Common myeloid progenitor, CD34-positive (primary cell): ENCODE measurements around the gene CCDC78.
A peak's percentile ranks its signal among the peaks of the same experiment; 100 is the strongest.

ENCODE experiments used
- CTCF ChIA-PET: fragments of 350-600 bp; sonication (Branson Sonifier 250); formaldehyde crosslinking; loops from one replicate; lab custom pipeline; 2021; ENCODE audit warnings: antibody characterized with exemption; lab: Charles Lee
- POLR2A ChIA-PET: fragments of 350-600 bp; sonication (Branson Sonifier 250); formaldehyde crosslinking; loops from one replicate; lab custom pipeline; 2021; ENCODE audit warnings: antibody characterized with exemption; lab: Charles Lee
- DNase-seq, 3 donors: peaks; one replicate each; pipeline versions ENCODE4 v3.0.0 to v3.0.0-alpha.2; 2013
- H3K27ac ChIP-seq, 2 experiments: 1 replicate in 1 of 2; 2 replicates in 1 of 2; pipeline ENCODE4 v1.7.0; 2013; ENCODE audit warnings: inconsistent platforms in 2 of 2, low read length in 2 of 2, mild to moderate bottlenecking in 2 of 2, low read depth in 1 of 2, moderate library complexity in 1 of 2; ENCODE audit not compliant: severe bottlenecking in 2 of 2, insufficient read depth in 1 of 2, poor library complexity in 1 of 2
- H3K27me3 ChIP-seq, 5 experiments: replicated peaks in 2 of 5; 1 replicate in 3 of 5; 2 replicates in 2 of 5; pipeline versions ENCODE4 v1.6.1 to v1.7.0; 2013; ENCODE audit warnings: low read length in 4 of 5, mild to moderate bottlenecking in 2 of 5, moderate library complexity in 2 of 5, inconsistent platforms in 1 of 5; ENCODE audit not compliant: insufficient read depth in 5 of 5, control insufficient read depth in 4 of 5
- H3K36me3 ChIP-seq, 4 experiments: 1 replicate in 2 of 4; 2 replicates in 2 of 4; pipeline versions ENCODE4 v1.6.1 to v1.7.0; 2013; ENCODE audit warnings: low read length in 3 of 4, control low read depth in 1 of 4, mild to moderate bottlenecking in 1 of 4; ENCODE audit not compliant: control insufficient read depth in 4 of 4, insufficient read depth in 4 of 4
- H3K4me1 ChIP-seq, 4 experiments: 1 replicate in 3 of 4; 2 replicates in 1 of 4; pipeline versions ENCODE4 v1.6.1 to v1.7.1; 2013; ENCODE audit warnings: low read length in 3 of 4, mild to moderate bottlenecking in 3 of 4, control low read depth in 1 of 4, inconsistent platforms in 1 of 4, moderate library complexity in 1 of 4; ENCODE audit not compliant: control insufficient read depth in 4 of 4, insufficient read depth in 4 of 4; ENCODE audit errors: control extremely low read depth in 1 of 4
- H3K4me3 ChIP-seq, 7 experiments: 1 replicate in 4 of 7; 2 replicates in 3 of 7; pipeline versions ENCODE4 v1.5.1 to v1.7.0; 2013; ENCODE audit warnings: mild to moderate bottlenecking in 7 of 7, low read length in 6 of 7, moderate library complexity in 6 of 7, inconsistent platforms in 2 of 7, low read depth in 2 of 7, control low read depth in 1 of 7; ENCODE audit not compliant: insufficient read depth in 4 of 7, control insufficient read depth in 1 of 7; ENCODE audit errors: extremely low read depth in 1 of 7
- H3K9me3 ChIP-seq, 5 experiments: 1 replicate in 4 of 5; 2 replicates in 1 of 5; pipeline versions ENCODE4 v1.6.1 to v1.7.1; 2013; ENCODE audit warnings: low read length in 4 of 5, mild to moderate bottlenecking in 2 of 5, inconsistent platforms in 1 of 5, low read depth in 1 of 5, moderate library complexity in 1 of 5; ENCODE audit not compliant: control insufficient read depth in 4 of 5, insufficient read depth in 2 of 5; ENCODE audit errors: control extremely low read depth in 1 of 5
- WGBS: methylation state at CpG from one replicate; pipeline ENCODE4 v1.1.5; 2013; ENCODE audit not compliant: insufficient coverage; 5-methylcytosine and 5-hydroxymethylcytosine counted together

The CCDC78 gene

DNA sequence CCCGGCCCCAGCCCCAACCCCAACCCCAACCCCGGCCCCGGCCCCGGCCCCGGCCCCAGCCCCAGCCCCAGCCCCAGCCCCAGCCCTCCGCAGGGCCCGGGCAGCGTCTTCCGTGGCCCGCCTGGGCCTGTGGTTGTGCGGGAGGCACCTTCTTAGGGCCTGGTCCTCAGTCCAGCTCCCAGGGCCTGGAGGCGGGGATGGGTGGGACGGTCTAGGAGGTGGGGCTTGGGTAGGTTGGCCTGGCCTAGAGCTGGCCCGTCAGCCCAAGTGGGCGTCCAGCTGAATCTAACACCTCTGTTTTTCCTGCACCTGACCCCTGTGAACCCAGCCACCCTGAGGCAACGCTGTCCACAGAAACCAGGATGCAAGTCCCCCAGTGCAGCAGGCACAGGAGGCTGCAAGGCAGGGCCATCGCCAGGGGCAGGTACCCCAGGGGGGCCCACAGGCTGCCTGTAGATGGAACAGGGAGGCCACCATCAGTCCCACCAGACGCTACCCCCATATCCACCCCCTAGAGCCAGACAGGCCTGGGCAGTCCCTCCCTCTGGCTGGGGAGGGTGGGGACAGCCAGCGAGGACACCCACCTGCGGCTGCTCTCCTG, 43.0 kb upstream of the CCDC78 start:
- H3K4me1 ChIP-seq: peaks cover 0 to 11% (median 0%) of the 10 kb centered on the region in 4 experiments
- DNase-seq: no peak
- no peaks in the 10 kb centered on the region for H3K36me3 ChIP-seq
- ChIA-PET POLR2A (no interaction called here), CTCF (no interaction called here)
- H3K9me3 ChIP-seq: no peaks in the 10 kb centered on the region
- WGBS: 97% methylated on average over 6 of the region's 20 CpGs
- H3K27me3 ChIP-seq: no peaks in the 10 kb centered on the region
- no peak overlapping the region for H3K27ac ChIP-seq
- peak overlapping the region in 1 of 7 experiments; percentile 26 for H3K4me3 ChIP-seq

DNA sequence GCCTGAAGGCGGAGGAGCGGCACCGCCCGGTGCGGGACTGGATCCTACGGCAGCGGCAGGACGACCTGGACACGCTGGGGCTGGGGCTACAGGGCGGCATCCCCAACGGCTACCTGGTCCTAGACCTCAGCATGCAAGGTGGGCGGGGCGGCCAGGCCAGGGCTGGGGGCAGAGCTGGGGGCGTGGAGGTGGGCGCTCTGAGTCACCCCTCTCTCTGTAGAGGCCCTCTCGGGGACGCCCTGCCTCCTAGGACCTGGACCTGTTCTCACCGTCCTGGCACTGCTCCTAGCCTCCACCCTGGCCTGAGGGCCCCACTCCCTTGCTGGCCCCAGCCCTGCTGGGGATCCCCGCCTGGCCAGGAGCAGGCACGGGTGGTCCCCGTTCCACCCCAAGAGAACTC, 42.2 kb upstream of the CCDC78 start:
- Histone ChIP-seq H3K4me1 (peaks cover 0 to 11% (median 0%) of the 10 kb centered on the region in 4 experiments), H3K27me3 (no peaks in the 10 kb centered on the region), H3K36me3 (no peaks in the 10 kb centered on the region), H3K27ac (no peak overlapping the region), H3K9me3 (no peaks in the 10 kb centered on the region), H3K4me3 (peak overlapping the region in 1 of 7 experiments; percentile 36)
- DNase-seq: no peak
- POLR2A ChIA-PET: interaction anchor here (0.5 kb wide), 1 partner anchor 20 kb away, joined by 3 read pairs; no protein-coding TSS in a partner anchor
- WGBS: 97% methylated on average over 13 of the region's 21 CpGs
- CTCF ChIA-PET: no interaction called here

DNA sequence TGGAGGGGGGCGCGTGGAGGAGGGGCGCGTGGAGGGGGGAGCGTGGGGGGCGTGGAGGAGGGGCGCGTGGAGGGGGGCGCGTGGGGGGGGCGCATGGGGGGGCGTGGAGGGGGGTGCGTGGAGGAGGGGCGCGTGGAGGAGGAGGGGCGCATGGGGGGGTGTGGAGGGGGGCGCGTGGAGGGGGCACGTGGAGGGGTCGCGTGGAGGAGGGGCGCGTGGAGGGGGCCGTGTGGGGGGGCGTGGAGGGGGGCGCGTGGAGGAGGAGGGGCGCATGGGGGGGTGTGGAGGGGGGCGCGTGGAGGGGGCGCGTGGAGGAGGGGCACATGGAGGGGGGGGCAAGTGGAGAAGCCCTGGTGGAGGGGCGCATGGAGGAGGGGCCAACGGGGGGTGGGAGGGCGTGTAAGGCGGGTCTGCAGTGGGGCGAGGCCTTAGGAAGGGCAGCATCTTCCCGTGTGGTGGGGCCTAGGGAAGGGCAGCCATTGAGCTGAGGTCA, 41.5 kb upstream of the CCDC78 start:
- 83% methylated on average over 1 of the region's 38 CpGs for WGBS
- CTCF ChIA-PET: no interaction called here
- no peak for DNase-seq

DNA sequence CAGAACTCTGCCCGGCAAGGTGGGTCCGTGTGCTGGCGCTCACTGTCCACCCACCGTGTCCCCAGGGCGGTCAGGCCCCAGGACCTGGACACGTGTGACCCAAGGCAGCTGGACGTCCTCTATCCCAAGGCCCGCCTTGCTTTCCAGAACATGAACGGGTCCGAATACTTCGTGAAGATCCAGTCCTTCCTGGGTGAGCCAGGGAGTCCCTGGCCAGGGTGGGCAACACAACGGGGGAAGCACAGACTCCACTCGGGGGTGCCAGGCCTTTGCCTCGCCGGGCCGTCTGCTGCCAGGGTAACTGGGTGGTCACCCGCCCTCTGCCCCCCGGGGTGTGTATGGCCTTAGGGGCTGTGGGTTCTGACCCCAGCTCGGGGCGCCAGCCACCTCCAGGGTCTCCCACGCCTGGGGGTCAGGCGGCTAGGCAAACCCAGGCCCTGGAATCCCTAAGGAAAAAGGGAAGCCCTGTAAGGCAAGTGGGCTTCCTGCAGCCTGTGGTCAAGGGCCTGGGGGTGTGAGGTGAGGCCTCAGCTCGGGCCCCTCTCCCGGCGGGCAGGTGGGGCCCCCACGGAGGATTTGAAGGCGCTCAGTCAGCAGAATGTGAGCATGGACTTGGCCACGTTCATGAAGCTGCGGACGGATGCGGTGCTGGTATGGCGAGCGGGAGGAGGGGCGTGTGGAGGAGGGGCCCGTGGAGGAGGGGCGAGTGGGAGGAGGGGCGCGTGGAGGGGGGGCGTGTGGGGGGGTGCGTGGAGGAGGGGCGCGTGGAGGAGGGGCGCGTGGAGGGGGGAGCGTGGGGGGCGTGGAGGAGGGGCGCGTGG, 40.8 kb upstream of the CCDC78 start:
- H3K4me1 ChIP-seq: peaks cover 0 to 11% (median 0%) of the 10 kb centered on the region in 4 experiments
- no peaks in the 10 kb centered on the region for H3K27me3 ChIP-seq
- 92% methylated on average over 25 of the region's 48 CpGs for WGBS
- CTCF ChIA-PET: interaction anchor here (2.0 kb wide), 1 partner anchor 11 kb away, joined by 10 read pairs; no protein-coding TSS in a partner anchor
- no peaks in the 10 kb centered on the region for H3K9me3 ChIP-seq
- no peak overlapping the region for H3K4me3 ChIP-seq
- no peaks in the 10 kb centered on the region for H3K36me3 ChIP-seq
- DNase-seq: peak; percentile 25 to 50 (median 27)
- no peak overlapping the region for H3K27ac ChIP-seq
- POLR2A ChIA-PET: no interaction called here

More for the DNA sequence above, 41.5 kb upstream of the CCDC78 start:
- POLR2A ChIA-PET: interaction anchor here (0.5 kb wide), 1 partner anchor 19 kb away, joined by 3 read pairs; no protein-coding TSS in a partner anchor
- H3K9me3 ChIP-seq: no peaks in the 10 kb centered on the region
- H3K4me1 ChIP-seq: peaks cover 0 to 11% (median 0%) of the 10 kb centered on the region in 4 experiments
- peak overlapping the region in 1 of 7 experiments; percentile 36 for H3K4me3 ChIP-seq
- no peaks in the 10 kb centered on the region for H3K27me3 ChIP-seq
- H3K27ac ChIP-seq: no peak overlapping the region
- no peaks in the 10 kb centered on the region for H3K36me3 ChIP-seq

DNA sequence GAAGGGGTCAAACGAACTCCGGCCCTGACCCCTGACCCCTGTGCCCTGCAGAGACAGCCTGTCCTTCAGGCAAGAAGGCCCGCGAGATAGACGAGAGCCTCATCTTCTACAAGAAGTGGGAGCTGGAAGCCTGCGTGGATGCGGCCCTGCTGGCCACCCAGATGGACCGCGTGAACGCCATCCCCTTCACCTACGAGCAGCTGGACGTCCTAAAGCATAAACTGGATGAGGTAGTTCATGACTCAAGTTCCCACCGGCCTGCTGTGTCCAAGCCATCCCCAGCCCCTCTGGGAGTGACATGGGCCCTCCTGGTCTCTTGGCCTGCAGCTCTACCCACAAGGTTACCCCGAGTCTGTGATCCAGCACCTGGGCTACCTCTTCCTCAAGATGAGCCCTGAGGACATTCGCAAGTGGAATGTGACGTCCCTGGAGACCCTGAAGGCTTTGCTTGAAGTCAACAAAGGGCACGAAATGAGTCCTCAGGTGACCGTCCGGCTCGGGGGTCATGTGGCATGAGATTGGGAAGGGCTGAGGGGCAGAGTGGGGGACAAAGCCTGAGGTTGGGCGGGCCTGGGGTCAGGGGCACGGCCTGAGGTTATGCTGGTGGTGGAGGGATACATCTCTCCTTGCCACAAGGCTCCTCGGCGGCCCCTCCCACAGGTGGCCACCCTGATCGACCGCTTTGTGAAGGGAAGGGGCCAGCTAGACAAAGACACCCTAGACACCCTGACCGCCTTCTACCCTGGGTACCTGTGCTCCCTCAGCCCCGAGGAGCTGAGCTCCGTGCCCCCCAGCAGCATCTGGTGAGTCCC, 40.0 kb upstream of the CCDC78 start:
- CTCF ChIA-PET: interaction anchor here (2.0 kb wide), 1 partner anchor 11 kb away, joined by 10 read pairs; no protein-coding TSS in a partner anchor
- Histone ChIP-seq H3K27ac (no peak overlapping the region), H3K4me3 (no peak overlapping the region), H3K9me3 (no peaks in the 10 kb centered on the region), H3K4me1 (peaks cover 0 to 11% (median 3%) of the 10 kb centered on the region in 4 experiments), H3K27me3 (no peaks in the 10 kb centered on the region), H3K36me3 (no peaks in the 10 kb centered on the region)
- WGBS: 97% methylated on average over 29 of the region's 29 CpGs
- DNase-seq: no peak
- POLR2A ChIA-PET: no interaction called here

DNA sequence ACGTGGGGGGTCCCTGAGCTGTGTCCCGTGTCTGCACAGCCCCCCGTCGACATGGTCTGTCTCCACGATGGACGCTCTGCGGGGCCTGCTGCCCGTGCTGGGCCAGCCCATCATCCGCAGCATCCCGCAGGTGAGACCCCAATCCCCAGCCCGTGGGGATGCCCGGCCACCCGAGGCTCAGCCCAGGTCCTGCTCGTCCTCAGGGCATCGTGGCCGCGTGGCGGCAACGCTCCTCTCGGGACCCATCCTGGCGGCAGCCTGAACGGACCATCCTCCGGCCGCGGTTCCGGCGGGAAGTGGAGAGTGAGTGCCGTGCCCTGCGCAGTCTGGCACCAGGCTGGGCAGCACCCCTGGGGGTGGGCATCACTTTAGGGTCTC, 39.2 kb upstream of the CCDC78 start:
- CTCF ChIA-PET: interaction anchor here (2.0 kb wide), 1 partner anchor 10 kb away, joined by 10 read pairs; no protein-coding TSS in a partner anchor
- Histone ChIP-seq H3K9me3 (no peaks in the 10 kb centered on the region), H3K4me3 (no peak overlapping the region)

More for the DNA sequence above, 39.2 kb upstream of the CCDC78 start:
- 91% methylated on average over 21 of the region's 29 CpGs for WGBS
- POLR2A ChIA-PET: no interaction called here
- Histone ChIP-seq H3K27ac (no peak overlapping the region), H3K36me3 (no peaks in the 10 kb centered on the region), H3K4me1 (peaks cover 0 to 11% (median 3%) of the 10 kb centered on the region in 4 experiments), H3K27me3 (no peaks in the 10 kb centered on the region)
- no peak for DNase-seq
